AG04449 (cell line): ENCODE results near the gene CSNK2A2.

ENCODE experiments used
- CTCF ChIA-PET: fragments of 350-600 bp; formaldehyde crosslinking; extraction: SDS; loops from one replicate; lab custom pipeline; 2021; ENCODE audit warnings: antibody characterized with exemption; lab: Yijun Ruan, JAX
- POLR2A ChIA-PET: fragments of 400-600, 350-600 bp; formaldehyde crosslinking; extraction: SDS; loops from one replicate; lab custom pipeline; 2020; ENCODE audit warnings: antibody characterized with exemption, inconsistent platforms; lab: Yijun Ruan, JAX
- DNase-seq: peaks from one replicate; pipeline ENCODE4 v3.0.0-alpha.2; 2010; ENCODE audit warnings: low read depth, low spot score
- H3K4me3 ChIP-seq: 2 replicates; pipeline ENCODE4 v1.5.1; 2011; ENCODE audit warnings: low read depth, mild to moderate bottlenecking, control low read depth, low read length
- TF ChIP-seq, protein P1 (sequence below): IDR thresholded peaks from one replicate; pipeline ENCODE4 v1.5.1; 2011; ENCODE audit warnings: mild to moderate bottlenecking, moderate library complexity, low read length, control low read depth, inconsistent platforms; ENCODE audit not compliant: insufficient read depth; ENCODE audit errors: missing control alignments

The CSNK2A2 gene

DNA sequence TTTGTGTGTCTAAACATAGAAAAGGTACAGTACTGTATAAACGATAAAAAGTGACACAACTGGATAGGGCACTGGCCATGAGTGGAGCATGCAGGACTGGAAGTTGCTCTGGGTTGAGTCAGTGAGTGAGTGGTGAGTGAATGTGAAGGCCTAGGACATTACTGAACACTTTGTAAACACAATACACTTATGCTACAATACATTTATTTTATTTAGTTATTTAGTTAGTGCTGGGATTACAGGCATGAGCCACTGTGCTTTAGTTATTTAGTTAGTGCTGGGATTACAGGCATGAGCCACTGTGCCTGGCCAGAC is 73.3 kb downstream of the CSNK2A2 start:
- TF ChIP-seq, protein P1, sequence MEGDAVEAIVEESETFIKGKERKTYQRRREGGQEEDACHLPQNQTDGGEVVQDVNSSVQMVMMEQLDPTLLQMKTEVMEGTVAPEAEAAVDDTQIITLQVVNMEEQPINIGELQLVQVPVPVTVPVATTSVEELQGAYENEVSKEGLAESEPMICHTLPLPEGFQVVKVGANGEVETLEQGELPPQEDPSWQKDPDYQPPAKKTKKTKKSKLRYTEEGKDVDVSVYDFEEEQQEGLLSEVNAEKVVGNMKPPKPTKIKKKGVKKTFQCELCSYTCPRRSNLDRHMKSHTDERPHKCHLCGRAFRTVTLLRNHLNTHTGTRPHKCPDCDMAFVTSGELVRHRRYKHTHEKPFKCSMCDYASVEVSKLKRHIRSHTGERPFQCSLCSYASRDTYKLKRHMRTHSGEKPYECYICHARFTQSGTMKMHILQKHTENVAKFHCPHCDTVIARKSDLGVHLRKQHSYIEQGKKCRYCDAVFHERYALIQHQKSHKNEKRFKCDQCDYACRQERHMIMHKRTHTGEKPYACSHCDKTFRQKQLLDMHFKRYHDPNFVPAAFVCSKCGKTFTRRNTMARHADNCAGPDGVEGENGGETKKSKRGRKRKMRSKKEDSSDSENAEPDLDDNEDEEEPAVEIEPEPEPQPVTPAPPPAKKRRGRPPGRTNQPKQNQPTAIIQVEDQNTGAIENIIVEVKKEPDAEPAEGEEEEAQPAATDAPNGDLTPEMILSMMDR, result no peak
- no peak for DNase-seq
- ChIA-PET CTCF (interaction anchor here (0.6 kb wide), 1 partner anchor 102 kb away, joined by 3 read pairs; no protein-coding TSS in a partner anchor), POLR2A (no interaction called here)
- no peak overlapping the region for H3K4me3 ChIP-seq

DNA sequence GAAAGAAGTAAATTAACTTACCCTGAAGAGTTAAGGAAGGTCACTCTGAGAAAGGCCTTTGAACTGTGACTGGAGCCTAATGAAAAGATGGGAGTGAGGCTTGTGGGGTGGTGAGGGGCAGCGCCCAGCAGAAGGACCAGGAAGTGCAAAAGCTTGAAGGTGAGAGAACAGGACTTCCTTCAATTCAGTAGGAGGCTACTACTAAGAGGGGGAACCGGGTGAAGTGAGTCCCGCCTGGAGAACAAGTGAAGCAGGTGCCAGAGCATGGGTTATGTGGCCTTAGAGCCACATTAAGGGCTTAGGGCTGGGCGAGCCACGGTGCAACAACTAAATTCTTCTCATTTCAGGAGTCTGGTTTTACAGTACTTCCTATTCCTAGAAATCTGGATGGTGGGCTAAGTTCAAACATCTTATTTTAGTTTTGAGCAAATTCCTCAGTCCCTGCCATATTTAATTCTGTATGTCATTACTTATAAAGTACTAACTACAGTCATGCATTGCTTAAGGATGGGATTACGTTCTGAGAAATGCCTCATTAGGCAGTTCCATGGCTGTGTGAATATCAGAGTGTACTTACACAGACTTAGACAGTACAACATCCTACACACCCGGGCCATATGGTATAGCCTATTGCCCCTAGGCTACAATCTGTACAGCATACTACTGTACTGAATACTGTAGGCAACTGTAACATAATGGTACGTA is 73.9 kb downstream of the CSNK2A2 start:
- TF ChIP-seq, protein P1, result no peak
- no peak for DNase-seq
- CTCF ChIA-PET, result interaction anchor here (0.6 to 4.4 kb wide), 5 partner anchors 100 to 224 kb away, joined by 3 to 39 read pairs (median 20); no protein-coding TSS in a partner anchor
- POLR2A ChIA-PET, result no interaction called here
- H3K4me3 ChIP-seq, result no peak overlapping the region

DNA sequence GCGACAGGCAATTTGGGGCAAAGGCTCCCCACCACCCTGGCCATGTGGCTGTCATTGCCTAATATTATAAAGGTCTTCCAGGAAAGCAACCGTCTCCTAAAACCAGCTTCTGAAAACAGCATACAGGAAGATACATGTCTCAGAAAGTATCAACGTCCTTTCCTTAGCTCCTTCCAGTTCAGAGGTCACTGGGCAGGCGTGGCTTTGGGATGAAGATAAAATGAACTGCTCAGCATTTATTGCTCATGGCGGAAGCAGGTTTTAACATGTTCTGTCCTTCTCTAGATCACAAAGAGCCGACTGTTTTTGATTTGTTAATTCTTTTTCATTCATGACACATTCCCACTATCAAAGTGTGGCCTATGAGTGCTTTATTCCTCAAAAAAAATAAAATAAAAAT is 76.8 kb downstream of the CSNK2A2 start:
- no peak overlapping the region for H3K4me3 ChIP-seq
- POLR2A ChIA-PET, result interaction anchor here (1.3 kb wide), 1 partner anchor 111 kb away, joined by 3 read pairs; no protein-coding TSS in a partner anchor
- DNase-seq, result no peak
- CTCF ChIA-PET, result interaction anchor here (0.7 to 4.4 kb wide), 26 partner anchors 11 to 361 kb away, joined by 3 to 39 read pairs (median 4); partner anchors contain the start of genes USB1 and ZNF319
- TF ChIP-seq, protein P1, result no peak

DNA sequence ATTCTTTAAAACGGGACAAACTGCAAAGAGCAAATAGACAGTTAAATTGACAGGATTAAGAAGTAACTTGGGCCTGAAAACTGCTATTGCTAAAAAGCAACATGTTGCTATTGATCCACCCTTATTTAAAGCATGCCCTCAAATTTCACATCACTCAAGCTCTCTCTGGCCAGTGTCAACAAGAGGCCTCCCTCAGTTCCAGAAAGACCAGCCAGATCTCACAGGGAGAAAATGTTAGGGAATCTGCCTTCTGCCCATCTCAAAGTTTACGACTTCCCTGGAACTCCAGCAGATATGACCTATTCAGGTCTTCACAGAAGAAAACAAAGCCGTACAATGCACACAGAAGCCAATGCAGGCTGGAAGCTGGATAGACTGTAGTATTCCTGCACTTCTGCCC is 77.7 kb downstream of the CSNK2A2 start:
- TF ChIP-seq, protein P1, result no peak
- ChIA-PET POLR2A (no interaction called here), CTCF (interaction anchor here (1.2 to 4.4 kb wide), 4 partner anchors 99 to 119 kb away, joined by 3 to 39 read pairs (median 8); partner anchors contain the start of genes USB1 and ZNF319)
- DNase-seq, result no peak
- H3K4me3 ChIP-seq, result no peak overlapping the region

DNA sequence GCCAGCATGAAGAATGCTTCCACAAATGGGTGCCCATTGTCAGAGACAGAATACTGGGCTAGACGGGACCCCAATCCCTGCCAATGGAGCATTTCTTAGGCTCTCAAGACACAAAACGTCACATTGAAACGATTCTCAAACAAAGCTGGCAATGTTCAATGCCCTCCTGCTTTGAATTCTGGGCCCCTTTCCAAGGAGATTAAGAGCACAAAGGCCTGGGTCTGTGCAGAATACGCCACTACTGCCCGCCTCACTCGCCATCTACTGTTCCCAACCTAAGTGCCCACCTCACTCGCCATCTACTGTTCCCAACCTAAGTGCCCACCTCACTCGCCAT is 78.4 kb downstream of the CSNK2A2 start:
- POLR2A ChIA-PET, result interaction anchor here (1.4 kb wide), 1 partner anchor 10 kb away, joined by 4 read pairs; the partner anchor contains the start of gene CFAP20
- no peak overlapping the region for H3K4me3 ChIP-seq
- TF ChIP-seq, protein P1, result no peak
- DNase-seq, result no peak
- CTCF ChIA-PET, result interaction anchor here (1.1 to 1.9 kb wide), 3 partner anchors 23 to 220 kb away, joined by 3 to 5 read pairs (median 3); no protein-coding TSS in a partner anchor

DNA sequence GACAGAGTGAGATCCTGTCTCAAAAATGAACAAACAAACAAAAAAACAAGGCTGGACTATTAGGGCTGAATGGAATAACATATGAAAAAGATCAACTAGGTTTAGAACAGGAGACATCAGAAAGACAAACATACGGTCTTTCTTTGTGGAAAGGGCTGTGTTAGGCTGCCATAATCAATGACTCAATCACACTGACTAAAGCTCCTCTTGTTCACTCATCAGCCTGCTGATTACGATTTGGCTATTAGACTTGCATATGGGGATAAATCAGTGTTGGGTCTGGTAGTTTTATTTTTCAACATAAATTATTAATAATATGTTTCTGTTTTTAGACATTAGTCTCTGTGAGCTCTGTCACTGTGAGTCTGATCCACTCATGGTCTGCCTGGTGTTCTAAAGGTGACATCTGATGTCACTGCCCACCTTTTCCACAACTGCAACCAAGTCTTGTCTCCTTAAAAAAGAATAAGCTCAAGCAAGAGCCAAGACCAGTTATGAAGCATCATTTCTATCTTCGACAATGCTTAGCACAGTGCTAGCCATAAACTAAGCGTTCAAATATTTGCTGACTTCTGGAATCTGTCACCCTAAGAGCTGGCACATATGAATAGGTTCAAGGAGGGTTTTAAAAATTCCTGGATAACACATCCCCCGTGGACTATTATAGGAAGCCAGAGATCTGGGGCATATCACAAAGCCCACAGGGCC is 79.0 kb downstream of the CSNK2A2 start:
- ChIA-PET CTCF (interaction anchor here (1.1 to 1.9 kb wide), 3 partner anchors 22 to 220 kb away, joined by 3 to 5 read pairs (median 3); no protein-coding TSS in a partner anchor), POLR2A (interaction anchor here (1.4 kb wide), 1 partner anchor 10 kb away, joined by 4 read pairs; the partner anchor contains the start of gene CFAP20)
- no peak overlapping the region for H3K4me3 ChIP-seq
- no peak for DNase-seq
- TF ChIP-seq, protein P1, result no peak
